AG09309 (cell line): ENCODE results near the gene ERCC2.
"Not testable (repeated sequence)": the region's sequence is repeated elsewhere in the genome, so short reads cannot be mapped to it uniquely, and the experiment has no call there.

Source experiments
- DNase-seq: peaks from one replicate; pipeline ENCODE4 v3.0.0-alpha.2; 2010; ENCODE audit warnings: low read depth
- H3K4me3 ChIP-seq: 2 replicates; pipeline ENCODE4 v1.5.1; 2011; ENCODE audit warnings: mild to moderate bottlenecking, low read depth, low read length, moderate library complexity; ENCODE audit not compliant: control insufficient read depth
- TF ChIP-seq, protein P1 (sequence below): IDR thresholded peaks from 2 replicates; pipeline ENCODE4 v1.5.1; 2011; ENCODE audit warnings: mild to moderate bottlenecking, low read depth, low read length, inconsistent platforms; ENCODE audit not compliant: insufficient read depth, control insufficient read depth; ENCODE audit errors: missing control alignments

The ERCC2 gene

DNA sequence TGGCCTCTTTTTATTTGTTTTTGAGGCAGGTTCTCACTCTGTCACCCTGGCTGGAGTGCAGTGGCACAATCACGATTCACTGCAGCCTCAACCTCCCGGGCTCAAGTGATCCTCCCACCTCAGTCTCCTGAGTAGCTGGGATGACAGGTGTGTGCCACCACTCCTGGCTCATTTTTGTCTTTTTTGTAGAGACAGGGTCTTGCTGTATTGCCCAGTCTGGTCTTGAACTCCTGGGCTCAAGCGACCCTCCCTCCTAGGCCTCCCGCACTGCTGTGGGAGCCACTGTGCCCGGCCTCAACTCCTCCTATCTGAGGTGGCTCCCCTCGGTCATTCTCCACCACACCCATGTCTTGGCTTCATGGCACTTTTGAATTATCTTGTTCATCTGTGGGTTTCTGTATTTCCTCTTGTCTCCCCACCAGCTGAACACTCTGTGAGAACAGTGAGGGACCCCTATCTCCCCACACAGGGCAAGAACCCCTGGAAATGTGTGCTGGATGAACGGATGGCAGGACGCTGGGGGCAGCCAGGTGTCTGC, 55.6 kb downstream of the ERCC2 start:
- no peak overlapping the region for H3K4me3 ChIP-seq
- TF ChIP-seq, protein P1, sequence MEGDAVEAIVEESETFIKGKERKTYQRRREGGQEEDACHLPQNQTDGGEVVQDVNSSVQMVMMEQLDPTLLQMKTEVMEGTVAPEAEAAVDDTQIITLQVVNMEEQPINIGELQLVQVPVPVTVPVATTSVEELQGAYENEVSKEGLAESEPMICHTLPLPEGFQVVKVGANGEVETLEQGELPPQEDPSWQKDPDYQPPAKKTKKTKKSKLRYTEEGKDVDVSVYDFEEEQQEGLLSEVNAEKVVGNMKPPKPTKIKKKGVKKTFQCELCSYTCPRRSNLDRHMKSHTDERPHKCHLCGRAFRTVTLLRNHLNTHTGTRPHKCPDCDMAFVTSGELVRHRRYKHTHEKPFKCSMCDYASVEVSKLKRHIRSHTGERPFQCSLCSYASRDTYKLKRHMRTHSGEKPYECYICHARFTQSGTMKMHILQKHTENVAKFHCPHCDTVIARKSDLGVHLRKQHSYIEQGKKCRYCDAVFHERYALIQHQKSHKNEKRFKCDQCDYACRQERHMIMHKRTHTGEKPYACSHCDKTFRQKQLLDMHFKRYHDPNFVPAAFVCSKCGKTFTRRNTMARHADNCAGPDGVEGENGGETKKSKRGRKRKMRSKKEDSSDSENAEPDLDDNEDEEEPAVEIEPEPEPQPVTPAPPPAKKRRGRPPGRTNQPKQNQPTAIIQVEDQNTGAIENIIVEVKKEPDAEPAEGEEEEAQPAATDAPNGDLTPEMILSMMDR, result no peak
- no peak for DNase-seq

DNA sequence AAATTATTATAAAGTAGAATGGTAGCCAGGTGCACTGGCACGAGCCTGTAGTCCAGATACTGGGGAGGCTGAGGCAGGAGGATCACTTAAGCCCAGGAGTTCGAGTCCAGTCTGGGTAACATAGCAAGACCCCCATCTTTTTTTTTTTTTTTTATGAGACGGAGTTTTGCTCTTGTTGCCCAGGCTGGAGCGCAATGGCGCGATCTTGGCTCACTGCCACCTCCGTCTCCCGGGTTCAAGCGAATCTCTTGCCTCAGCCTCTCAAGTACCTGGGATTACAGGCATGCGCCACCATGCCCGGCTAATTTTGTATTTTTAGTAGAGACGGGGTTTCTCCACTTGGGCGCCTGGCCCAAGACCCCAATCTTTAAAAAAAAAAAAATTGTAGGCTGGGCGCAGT, 58.1 kb downstream of the ERCC2 start:
- H3K4me3 ChIP-seq, DNase-seq: not testable (repeated sequence)

DNA sequence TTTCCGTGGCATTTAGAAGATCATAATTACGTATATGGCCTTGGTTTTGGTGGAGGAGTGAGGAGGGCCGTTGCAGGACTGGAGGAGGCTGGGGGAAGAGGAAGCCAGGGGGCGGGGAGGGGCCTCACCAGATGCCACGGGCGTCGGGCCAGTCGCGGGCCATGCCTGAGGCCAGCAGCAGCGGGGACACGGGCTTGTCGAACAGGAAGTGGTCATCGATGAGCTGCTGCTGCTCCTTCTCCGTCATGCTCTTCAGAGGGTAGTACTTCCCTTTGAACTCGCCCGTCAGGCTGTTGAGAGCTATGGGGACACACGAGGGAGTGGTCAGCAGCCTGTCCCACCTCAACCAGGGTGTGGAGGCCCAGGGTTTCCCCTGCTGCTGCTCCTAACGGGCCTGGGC, 58.8 kb downstream of the ERCC2 start:
- no peak for DNase-seq
- H3K4me3 ChIP-seq, result no peak overlapping the region
- TF ChIP-seq, protein P1, result no peak

DNA sequence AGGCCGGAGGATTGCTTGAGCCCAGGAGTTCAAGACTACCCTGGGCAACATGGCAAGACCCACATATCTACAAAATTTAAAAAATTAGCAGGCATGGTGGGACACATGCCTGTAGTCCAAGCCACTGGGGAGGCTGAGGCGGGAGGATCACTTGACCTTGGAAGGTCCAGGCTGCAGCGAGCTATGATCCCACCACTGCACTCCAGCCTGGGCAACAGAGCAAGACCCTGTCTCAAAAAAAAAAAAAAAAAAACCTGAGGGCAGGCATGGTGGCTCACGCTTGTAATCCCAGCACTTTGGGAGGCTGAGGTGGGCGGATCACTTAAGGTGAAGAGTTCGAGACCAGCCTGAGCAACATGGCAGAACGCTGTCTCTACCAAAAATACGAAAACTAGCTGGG, 61.1 kb downstream of the ERCC2 start:
- not testable (repeated sequence) for H3K4me3 ChIP-seq, DNase-seq

DNA sequence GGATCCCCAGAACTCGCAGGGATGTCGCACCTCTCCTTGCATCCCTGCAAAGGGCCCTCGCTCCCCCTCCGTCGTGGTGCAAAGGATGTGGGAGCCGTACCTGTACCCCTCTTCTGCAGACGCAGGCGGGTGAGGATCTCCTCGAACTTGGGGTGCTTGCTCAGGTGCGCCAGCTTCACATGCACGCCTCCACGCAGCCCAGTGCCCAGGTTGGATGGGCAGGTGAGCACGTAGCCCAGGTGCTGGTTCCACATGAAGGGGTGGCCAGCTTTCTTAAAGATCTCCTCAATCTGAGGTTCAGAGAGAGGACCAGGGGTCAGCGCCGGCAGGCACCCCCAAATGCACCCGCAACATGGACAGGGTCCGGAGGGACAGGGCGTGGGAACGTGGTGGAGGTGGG, 63.0 kb downstream of the ERCC2 start:
- TF ChIP-seq, protein P1, result no peak
- DNase-seq, result no peak
- H3K4me3 ChIP-seq, result no peak overlapping the region

DNA sequence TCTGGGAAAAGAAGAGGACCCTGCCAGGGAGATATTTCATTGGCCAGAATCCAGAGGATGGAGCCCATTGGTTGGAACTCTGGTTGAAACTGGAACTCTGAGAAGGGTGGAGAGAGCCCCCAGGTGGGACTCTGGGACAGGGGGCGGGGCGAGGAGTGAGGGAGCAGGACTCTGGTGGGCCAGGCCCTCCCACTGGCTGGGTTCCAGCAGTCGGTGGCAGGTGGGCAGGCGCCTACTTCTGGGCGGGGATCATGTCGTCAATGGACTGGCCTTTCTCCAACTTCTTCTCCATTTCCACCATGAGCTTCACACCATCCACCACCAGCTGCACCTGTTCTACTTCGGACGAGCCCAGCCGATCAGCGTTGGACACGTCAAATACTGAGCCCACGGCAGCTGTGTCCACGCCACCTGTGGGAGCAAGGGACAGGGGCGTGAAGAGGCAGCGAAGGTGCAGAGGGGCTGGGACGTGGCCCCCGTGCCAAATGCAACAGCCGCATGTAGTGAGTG, 63.8 kb downstream of the ERCC2 start:
- TF ChIP-seq, protein P1, result no peak
- DNase-seq, result no peak
- H3K4me3 ChIP-seq, result no peak overlapping the region

DNA sequence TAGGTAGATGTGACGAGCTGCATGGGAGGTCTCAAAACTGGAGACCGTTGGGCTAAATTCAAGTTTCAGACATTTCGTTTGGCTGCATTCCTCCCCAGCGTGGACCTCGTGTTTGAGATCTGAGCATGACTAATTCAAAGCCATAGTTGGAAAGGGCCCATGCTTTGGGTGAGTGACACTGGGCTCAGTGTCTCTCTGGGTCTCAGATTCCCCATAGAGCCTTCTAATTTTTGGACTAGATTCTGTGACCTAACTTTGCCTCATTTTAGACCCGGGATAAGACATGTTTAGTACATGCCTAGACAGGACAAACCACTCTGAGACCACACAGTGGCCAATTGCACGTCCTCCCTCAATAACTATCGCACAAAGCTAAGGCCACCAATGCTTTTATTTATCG, 64.3 kb downstream of the ERCC2 start:
- TF ChIP-seq, protein P1, result no peak
- no peak for DNase-seq
- no peak overlapping the region for H3K4me3 ChIP-seq

DNA sequence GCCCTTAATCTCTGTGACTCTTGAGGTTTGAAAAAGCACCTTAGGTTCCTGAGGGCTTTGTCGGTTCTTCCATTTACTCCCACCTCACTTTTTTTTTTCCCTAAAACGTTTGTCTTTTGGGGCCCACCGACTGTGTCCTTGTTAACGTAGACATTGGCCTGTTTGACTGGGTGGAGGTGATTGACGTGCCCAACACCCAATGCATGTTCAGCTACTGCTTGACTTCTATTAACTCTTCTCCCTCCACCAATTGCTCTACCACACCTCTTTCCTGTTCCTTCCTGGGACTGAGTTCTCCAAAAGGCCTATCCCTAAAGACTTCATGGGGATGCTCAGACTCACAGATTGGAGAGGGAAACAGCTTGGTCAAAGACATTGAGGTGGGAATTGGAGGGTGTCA, 65.0 kb downstream of the ERCC2 start:
- no peak for DNase-seq
- no peak overlapping the region for H3K4me3 ChIP-seq
- TF ChIP-seq, protein P1, result no peak
